ENCODE measurements around the gene LYST.

GRCh38 chr1:235725434-235725833, 141.3 kb downstream of the LYST start:
- TF ChIP-seq CTCF (IDR thresholded peaks at IDR 0.05): no peak
- no peak for TF ChIP-seq EP300 (IDR thresholded peaks at IDR 0.05; ENCODE audit: low read depth)
- TF ChIP-seq POLR2A (IDR thresholded peaks at IDR 0.05): no peak
